HG03378 (cell line): ENCODE measurements around the gene SORT1.

ENCODE experiments used
- ATAC-seq: cut with Tn5 transposase; IDR thresholded peaks from one replicate; pipeline ENCODE4 v1.9.1; 2021; ENCODE audit warnings: mild to moderate bottlenecking, moderate library complexity; ENCODE audit not compliant: unreplicated experiment

Gene SORT1

DNA sequence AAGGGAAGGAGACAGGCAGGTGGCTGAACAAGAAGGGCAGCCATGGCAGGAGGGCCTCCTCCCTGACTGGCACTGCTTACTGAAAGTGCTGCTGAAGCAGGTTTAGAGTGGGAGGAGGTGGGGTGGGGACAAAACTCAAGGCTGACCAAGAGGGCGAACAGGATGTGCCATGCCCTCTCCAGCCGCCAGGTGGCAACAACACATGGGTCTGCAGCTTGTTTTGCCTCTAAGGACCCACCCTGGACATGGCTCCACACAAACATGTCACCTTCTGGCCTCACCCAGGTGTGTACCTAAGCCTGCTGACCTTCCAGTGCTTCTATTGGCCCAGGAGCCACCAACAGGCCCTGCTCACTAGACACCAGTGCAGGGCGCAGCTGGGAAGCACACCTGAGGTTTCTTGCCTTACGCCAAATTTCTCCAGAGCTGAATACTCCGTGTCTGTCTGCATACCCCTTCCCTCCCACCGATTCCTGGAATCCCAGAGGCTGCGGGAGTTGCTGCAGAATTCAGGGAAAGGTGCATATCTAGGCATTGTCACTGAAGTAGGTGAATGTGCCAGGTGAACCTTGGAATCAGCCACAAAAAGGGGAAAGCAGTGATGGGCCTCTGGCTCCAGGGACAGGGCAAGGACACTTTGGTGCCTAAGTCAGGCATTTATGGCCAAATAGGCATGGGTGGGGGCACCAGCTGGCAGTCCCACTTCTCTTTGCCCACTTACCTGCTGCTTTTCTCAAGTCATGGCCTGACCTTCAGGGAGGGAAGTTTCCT lies 120.1 kb downstream of the SORT1 start:
- peak; percentile 67 for ATAC-seq

DNA sequence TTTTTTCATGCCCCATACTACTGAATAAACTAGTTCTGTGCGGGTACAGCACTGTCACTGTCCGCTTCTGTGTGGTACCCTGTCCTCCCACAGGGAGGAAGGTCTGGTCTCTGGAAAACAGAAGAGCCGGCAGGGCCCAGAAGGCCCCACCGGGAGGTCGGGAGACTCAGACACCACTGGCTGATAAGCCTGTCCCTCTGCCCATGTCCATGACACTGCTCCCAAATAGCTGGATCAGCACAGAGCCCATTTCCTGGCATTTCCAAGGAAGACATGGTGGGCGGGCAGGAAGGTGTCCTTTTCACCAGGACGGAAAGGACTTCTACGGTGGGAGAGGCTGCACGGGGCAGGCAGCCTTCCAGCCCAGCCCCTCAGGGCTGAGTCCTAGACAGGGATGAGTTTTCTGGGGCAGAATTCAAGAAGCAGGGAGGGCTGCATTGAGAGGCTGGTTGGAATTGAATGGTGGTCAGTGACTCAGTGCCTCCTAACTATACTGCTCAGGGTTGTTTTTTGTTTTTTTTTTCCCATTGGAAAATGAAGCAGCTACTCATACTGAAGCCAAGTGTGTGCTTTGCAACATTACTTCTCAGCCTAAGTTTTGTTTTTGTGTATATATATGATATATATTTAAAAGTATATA lies 121.9 kb downstream of the SORT1 start:
- no peak for ATAC-seq

DNA sequence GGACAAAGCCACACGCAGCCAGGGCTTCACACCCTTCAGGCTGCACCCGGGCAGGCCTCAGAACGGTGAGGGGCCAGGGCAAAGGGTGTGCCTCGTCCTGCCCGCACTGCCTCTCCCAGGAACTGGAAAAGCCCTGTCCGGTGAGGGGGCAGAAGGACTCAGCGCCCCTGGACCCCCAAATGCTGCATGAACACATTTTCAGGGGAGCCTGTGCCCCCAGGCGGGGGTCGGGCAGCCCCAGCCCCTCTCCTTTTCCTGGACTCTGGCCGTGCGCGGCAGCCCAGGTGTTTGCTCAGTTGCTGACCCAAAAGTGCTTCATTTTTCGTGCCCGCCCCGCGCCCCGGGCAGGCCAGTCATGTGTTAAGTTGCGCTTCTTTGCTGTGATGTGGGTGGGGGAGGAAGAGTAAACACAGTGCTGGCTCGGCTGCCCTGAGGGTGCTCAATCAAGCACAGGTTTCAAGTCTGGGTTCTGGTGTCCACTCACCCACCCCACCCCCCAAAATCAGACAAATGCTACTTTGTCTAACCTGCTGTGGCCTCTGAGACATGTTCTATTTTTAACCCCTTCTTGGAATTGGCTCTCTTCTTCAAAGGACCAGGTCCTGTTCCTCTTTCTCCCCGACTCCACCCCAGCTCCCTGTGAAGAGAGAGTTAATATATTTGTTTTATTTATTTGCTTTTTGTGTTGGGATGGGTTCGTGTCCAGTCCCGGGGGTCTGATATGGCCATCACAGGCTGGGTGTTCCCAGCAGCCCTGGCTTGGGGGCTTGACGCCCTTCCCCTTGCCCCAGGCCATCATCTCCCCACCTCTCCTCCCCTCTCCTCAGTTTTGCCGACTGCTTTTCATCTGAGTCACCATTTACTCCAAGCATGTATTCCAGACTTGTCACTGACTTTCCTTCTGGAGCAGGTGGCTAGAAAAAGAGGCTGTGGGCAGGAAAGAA lies 122.9 kb downstream of the SORT1 start:
- no peak for ATAC-seq

DNA sequence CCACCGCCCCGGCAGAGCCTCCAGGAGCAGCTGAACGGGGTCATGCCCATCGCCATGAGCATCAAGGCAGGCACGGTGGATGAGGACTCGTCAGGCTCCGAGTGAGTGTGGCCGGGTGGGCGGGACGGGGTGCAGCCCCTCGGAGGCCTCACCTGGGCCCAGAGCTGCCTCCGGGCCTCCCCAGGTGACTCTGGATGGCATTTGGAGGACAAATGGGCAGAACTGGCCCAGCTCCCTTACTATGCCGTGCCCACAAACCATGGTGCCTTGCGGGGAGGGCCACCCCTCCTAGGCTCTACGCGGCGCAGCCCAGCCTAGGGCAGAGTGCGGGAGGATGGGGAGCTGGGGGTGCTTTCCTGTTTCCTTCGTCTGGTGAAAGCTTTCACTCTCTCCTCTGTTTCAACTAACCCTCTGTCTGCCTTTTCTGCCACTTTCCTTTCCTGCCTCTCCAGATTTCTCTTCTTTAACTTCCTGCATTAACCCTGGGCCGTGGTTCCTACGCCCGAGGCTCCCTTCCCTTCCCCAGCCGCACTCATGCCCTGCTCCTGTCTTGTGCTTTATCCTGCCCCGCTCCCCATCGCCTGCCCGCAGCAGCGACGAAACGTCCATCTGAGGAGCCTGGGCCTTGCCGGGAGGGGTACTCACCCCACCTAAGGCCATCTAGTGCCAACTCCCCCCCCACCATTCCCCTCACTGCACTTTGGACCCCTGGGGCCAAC lies 124.0 kb downstream of the SORT1 start:
- ATAC-seq, result no peak

DNA sequence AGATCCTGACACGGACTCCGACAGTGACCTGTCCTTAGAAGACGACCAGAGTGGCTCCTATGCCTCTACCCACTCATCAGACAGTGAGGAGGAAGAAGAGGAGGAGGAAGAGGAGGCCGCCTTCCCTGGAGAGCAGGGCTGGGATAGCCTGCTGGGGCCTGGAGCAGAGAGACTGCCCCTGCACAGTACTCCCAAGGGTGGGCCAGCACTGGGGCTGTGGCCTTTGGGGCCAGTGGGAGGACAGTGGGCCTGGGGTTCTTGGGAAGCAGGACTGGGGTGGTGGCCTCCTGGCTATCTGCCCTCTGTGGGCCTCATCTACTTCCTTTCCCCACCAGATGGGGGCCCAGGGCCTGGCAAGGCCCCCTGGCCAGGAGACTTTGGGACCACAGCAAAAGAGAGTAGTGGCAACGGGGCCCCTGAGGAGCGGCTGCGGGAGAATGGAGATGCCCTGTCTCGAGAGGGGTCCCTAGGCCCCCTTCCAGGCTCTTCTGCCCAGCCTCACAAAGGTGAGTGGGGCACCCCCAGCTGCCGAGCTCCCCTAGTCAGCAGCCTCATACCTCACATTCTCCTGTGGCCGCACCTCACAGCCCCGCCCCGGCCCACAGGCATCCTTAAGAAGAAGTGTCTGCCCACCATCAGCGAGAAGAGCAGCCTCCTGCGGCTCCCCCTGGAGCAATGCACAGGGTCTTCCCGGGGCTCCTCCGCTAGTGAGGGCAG lies 124.7 kb downstream of the SORT1 start:
- ATAC-seq, result no peak

DNA sequence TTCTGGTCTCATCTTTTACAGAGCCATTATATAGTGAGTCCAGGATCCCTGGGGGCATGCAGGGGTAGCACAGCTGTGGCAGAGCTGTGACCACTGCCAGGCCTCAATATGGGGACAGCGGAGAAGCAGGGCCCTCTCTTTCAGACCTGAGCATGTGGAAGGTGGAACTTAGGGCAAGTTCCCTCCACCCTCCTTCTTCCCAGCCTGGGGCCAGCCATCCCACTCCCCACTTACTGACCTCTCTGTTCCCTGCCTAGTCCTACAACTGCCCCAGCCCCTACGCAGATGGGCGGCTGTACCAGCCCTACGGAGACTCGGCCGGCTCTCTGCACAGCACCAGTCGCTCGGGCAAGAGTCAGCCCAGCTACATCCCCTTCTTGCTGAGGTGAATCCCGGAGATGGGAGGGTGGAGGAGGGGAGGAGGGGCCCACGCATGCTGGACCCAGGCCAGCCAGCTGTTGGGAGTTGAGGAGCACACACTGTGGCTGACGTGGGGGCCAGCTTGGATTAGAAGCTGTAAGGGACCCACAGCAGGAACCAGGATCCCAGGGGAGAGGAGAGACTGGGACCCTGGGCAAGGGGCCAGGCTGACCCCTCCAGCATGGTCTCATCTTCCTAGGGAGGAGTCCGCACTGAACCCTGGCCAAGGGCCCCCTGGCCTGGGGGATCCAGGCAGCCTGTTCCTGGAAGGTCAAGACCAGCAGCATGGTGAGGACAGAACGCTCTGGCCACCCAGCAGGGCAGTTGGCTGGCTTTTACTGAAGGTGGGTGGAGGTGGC lies 125.5 kb downstream of the SORT1 start:
- ATAC-seq, result no peak

DNA sequence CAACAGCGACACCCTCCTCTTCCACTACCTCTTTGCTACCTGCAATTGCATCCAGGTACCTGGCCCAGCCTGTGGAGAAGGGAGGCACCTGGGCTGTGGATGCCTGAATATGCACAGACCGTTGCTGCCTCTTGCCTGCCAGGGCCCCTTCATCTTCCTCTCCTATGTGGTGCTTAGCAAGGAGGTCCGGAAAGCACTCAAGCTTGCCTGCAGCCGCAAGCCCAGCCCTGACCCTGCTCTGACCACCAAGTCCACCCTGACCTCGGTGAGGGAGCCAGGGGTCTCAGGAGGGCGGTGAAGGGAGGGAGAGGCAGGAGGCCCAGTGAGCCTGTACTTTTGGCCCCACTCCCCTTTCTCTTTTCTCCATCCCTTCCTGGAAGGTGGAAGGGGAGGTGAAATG lies 126.3 kb downstream of the SORT1 start:
- ATAC-seq, result no peak

DNA sequence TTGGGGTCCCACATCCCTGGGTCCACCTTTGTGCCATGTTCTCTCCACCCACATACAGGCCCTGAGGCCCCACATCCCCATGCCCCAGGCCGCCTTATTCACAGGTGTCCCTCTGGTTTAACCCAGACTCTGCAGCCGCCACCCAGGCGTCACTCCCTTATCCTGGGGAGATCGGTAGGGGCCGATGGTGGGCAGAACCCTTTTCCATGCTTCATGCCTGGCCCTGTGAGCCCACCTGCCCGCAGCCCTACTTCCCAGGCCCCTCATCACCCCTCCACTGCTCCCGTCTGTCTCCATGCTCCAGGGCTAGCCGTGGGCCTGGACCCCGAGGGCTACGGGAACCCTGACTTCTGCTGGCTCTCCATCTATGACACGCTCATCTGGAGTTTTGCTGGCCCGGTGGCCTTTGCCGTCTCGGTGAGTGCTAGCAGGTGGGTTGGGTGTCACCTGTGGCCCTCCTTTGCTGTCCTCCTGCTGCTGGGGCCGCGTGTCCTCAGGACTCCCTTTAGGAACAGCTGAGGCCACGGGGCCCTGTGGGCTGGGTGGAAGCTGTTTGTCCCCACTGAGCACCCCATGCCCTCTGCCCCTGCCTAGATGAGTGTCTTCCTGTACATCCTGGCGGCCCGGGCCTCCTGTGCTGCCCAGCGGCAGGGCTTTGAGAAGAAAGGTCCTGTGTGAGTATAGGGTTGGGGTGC lies 126.9 kb downstream of the SORT1 start:
- no peak for ATAC-seq

DNA sequence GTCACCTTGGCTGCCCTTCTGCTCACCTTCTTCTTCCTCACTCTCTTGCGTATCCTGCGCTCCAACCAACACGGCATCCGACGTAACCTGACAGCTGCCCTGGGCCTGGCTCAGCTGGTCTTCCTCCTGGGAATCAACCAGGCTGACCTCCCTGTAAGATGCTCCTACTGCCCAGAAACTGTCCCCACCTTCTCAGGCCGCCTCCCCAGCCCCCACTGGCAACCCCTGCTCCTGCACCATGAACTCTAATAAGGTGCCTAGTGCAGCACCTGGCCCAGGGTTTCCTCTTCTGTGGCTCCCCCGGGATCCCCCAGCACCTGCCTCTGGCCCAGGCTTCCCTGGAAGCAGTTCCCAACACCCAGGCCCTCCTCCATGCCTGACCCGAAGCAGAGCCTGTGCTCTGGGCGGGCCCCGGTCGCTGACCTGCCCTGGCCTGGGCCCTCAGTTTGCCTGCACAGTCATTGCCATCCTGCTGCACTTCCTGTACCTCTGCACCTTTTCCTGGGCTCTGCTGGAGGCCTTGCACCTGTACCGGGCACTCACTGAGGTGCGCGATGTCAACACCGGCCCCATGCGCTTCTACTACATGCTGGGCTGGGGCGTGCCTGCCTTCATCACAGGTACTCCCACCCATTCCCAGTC lies 127.6 kb downstream of the SORT1 start:
- ATAC-seq, result no peak

DNA sequence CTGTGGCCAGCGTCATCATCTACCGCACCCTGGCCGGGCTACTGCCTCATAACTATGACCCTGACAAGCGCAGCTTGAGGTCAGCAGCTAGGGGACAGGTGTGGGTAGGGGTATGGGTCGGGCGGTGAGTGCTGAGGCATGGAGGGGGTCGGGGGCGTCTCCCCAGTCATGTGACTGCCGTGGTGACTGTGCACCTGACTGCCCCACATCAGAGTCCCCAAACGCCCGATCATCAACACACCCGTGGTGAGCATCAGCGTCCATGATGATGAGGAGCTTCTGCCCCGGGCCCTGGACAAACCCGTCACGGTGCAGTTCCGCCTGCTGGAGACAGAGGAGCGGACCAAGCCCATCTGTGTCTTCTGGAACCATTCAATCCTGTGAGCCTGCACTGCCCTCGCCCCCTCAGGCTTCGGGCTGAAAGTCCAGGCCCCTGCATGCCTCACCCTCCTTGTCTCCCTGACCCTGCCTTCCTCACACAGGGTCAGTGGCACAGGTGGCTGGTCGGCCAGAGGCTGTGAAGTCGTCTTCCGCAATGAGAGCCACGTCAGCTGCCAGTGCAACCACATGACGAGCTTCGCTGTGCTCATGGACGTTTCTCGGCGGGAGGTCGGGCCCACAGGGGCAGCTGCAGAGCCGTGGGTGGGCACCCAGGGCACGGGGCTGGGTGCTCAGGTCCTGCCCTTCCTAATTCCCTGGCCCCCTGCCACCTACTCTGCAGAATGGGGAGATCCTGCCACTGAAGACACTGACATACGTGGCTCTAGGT lies 128.3 kb downstream of the SORT1 start:
- ATAC-seq, result no peak

DNA sequence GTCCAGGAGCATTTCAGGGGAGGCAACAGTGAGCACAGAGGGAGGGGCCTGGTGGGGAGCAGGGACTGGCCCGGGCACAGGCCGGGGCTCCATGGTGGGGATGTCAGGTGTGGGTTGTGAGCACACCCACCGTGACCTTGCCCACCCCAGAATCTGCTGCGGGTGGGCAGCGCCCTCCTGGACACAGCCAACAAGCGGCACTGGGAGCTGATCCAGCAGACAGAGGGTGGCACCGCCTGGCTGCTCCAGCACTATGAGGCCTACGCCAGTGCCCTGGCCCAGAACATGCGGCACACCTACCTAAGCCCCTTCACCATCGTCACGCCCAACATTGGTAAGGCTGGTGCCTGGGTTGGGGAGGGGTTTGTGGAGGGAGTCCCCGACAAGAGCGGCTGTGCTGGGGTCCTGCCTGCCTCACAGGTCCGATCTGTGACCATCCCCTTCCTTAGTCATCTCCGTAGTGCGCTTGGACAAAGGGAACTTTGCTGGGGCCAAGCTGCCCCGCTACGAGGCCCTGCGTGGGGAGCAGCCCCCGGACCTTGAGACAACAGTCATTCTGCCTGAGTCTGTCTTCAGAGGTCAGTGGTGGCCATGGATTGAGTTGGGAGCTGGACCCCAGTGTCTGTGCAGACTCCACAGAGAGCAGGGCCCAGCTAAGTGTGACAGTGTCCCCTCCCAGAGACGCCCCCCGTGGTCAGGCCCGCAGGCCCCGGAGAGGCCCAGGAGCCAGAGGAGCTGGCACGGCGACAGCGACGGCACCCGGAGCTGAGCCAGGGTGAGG lies 129.1 kb downstream of the SORT1 start:
- no peak for ATAC-seq

DNA sequence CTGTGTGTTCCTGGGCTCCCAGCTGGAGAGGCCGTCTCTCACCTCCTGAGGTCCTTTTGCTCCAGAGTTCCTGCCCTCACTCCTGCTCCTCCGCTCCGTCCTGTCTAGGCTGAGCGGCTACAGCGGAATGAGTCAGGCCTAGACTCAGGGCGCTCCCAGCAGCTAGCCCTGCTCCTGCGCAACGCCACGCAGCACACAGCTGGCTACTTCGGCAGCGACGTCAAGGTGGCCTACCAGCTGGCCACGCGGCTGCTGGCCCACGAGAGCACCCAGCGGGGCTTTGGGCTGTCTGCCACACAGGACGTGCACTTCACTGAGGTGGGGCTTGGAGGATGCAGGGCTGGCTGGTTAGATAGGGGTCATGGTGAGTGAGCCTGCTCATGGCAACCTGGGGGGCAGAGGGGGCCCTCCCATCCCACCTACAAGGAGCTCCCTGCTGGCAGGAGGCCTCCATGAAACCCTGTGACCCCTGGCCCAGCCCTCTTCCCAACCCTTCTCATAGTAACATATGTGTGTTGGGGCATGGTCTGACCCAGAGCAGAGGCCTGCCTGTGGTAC lies 129.9 kb downstream of the SORT1 start:
- ATAC-seq, result no peak

DNA sequence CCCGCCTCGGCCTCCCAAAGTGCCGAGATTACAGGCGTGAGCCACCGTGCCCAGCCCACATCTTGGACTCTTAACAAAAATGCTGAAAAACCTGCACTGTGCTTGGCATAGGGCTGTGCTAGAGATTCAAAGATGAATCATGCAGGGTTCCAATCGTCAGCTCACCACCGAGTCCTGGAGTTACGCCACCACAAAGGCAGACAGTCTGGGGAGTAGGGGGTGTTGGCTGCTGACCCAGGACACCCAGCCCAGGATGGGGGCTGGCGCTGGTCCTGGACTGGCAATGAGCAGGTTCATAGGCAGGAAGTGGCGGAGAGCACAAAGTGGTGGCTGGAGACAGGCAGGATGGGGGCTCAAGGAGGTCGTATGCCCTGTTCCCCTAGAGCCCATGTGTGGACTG lies 130.8 kb downstream of the SORT1 start:
- no peak for ATAC-seq

DNA sequence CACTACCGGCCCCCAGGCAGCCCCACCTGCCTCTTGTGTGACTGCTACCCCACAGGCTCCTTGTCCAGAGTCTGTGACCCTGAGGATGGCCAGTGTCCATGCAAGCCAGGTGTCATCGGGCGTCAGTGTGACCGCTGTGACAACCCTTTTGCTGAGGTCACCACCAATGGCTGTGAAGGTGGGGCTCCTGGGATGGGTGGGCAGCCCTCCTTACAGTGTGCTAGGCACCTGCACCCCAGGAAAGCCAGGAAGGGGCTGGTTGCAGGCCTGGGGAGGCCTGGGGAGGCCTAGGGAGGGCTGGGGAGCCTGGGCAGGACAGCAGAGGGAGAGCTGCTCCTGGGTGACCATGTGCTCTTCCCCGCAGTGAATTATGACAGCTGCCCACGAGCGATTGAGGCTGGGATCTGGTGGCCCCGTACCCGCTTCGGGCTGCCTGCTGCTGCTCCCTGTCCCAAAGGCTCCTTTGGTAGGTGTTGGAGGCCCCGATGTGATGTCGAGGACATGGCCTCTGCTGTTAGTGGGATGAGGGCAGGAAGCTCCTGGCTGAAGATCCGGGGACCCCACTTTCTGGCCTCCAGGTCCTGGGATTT lies 131.9 kb downstream of the SORT1 start:
- no peak for ATAC-seq

DNA sequence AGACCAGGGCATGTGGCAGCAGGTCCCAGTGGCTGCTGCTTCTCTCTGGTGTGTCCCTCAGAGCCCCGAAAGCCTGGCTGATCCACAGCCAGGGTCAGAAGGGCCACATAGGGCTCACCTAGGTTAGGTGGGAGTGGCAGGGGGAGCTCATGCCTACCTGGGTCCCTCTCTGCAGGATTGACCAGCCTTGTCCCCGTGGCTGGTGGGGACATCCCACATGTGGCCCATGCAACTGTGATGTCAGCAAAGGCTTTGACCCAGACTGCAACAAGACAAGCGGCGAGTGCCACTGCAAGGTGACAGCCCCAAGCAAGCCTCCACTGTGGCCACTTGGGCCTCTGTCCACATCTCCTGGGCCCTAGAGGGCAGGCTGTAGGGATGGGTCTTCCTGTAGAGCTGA lies 132.7 kb downstream of the SORT1 start:
- ATAC-seq, result no peak

DNA sequence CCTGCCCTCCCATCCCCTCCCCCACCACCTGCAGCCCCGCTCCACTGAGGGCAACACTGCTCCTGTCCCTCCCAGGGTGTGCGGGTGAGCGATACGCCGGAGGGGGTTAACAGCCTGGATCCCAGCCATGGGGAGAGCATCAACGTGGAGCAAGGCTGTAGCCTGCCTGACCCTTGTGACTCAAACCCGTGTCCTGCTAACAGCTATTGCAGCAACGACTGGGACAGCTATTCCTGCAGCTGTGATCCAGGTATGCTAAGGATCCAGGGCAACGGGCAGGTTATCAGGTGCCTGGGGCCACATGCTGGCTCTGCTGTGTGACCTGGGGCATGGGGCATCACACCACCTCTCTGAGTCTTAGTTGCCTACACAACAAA lies 133.4 kb downstream of the SORT1 start:
- no peak for ATAC-seq
